Activated gamma-delta T cell treated with anti-CD3 and anti-CD28 coated beads, Interleukin-2, amount 50 U/mL, for 16 hours (primary cell): ENCODE results near the gene LAMC2.
"Not testable (repeated sequence)": the region's sequence is repeated elsewhere in the genome, so short reads cannot be mapped to it uniquely, and the experiment has no call there.

Experiments
- DNase-seq: peaks from one replicate; pipeline ENCODE4 v3.0.0-alpha.2; 2020; ENCODE audit warnings: low read depth

LAMC2 gene

DNA sequence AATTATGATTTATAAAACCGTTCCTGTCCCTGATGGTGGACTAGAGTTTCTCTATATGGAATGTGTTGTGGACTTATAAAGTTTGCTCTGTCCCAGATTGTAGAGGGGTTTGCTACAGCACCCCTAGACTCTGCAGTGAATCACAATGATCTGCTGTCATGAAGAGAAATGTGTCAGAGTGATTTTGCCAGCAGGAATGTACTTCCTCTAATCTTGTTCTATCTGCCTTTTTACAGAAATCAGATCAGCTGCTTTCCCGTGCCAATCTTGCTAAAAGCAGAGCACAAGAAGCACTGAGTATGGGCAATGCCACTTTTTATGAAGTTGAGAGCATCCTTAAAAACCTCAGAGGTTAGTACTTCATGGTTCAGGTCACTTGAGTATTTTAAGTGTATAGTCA lies 52.0 kb downstream of the LAMC2 start:
- DNase-seq: no peak

DNA sequence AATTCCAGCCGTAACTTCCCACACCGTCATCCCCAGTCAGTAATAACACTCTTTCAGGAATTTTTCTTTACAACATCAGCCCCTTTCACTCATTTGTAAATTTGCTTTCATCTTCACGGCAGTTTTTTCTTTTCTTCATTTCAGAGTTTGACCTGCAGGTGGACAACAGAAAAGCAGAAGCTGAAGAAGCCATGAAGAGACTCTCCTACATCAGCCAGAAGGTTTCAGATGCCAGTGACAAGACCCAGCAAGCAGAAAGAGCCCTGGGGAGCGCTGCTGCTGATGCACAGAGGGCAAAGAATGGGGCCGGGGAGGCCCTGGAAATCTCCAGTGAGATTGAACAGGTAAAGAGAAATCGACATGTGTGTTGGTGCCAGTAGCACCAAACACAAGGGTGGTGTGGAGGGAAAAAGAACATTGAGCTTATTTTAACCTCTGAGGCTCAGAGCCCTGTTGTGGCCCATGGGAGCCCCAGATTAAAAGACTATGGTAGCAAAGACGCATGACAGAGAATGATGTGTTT lies 53.2 kb downstream of the LAMC2 start:
- no peak for DNase-seq

DNA sequence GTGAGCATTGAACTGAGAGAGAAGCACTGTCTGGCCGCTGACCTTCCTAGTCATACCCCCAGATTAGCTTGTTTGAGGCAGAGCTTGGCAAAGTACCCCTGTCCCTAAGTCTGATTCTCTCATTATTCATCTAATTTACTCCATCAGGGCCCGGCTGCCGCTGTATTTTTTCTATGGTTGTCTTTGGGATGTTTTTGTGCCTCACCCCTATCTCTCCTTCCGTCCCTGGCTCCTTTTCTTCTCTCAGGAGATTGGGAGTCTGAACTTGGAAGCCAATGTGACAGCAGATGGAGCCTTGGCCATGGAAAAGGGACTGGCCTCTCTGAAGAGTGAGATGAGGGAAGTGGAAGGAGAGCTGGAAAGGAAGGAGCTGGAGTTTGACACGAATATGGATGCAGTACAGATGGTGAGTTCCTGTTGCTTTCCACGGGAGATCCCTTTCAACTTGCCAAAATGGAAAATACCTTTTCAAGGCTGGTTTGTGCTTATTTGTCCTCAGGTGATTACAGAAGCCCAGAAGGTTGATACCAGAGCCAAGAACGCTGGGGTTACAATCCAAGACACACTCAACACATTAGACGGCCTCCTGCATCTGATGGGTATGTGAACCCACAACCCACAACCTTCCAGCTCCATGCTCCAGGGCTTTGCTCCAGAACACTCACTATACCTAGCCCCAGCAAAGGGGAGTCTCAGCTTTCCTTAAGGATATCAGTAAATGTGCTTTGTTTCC lies 53.9 kb downstream of the LAMC2 start:
- DNase-seq: no peak

DNA sequence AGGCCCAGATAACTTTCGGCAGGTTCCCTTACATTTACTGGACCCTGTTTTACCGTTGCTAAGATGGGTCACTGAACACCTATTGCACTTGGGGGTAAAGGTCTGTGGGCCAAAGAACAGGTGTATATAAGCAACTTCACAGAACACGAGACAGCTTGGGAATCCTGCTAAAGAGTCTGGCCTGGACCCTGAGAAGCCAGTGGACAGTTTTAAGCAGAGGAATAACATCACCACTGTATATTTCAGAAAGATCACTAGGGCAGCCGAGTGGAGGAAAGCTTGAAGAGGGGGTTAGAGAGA lies 54.4 kb downstream of the LAMC2 start:
- DNase-seq: no peak

DNA sequence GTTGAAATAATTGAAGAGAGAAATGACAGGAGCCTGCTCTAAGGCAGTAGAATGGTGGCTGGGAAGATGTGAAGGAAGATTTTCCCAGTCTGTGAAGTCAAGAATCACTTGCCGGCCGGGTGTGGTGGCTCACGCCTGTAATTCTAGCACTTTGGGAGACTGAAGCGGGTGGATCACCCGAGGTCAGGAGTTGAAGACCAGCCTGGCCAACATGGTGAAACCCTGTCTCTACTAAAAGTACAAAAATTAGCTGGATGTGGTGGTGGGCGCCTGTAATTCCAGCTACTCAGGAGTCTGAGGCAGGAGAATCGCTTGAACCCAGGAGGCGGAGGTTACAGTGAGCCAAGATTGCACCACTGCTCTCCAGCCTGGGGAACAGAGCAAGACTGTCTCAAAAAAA lies 54.8 kb downstream of the LAMC2 start:
- DNase-seq: not testable (repeated sequence)

DNA sequence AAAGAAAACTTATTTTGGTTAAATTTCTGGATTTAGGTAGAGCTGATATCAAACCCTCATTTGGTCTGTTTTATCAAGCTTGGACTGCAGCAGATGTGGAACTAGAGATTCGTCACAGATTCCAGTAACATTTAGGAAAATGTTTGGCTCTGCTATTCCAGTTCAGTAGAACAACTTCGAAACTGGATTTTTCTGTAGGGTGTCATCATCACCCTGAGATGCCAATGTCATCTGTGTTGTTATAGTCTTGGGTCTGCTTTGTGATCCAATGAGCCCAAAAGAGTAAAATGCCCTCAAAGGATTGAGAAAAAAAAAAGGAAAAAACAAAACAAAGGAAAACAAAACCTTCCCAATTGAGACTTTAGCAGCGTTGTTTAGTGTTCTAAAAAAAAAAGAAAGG lies 55.4 kb downstream of the LAMC2 start:
- no peak for DNase-seq

DNA sequence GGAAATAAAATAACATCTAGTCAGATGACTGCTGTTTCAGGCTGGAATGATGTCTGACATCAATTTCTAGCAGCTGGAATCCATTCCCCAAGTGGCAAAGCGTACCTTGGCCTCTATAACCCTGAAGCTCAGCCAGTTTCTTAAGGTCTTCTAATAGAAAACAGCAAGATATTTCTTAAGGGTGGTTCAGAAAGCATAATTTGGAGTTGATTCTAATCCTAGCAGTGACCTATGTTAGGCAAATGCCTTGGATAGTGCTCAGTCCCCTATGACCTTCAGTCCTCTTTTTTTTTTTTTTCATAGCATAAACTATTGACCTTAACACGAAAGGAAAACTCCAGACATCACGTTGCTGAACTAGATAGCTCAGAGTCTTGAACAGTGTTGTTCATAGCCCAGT lies 56.5 kb downstream of the LAMC2 start:
- DNase-seq: no peak

DNA sequence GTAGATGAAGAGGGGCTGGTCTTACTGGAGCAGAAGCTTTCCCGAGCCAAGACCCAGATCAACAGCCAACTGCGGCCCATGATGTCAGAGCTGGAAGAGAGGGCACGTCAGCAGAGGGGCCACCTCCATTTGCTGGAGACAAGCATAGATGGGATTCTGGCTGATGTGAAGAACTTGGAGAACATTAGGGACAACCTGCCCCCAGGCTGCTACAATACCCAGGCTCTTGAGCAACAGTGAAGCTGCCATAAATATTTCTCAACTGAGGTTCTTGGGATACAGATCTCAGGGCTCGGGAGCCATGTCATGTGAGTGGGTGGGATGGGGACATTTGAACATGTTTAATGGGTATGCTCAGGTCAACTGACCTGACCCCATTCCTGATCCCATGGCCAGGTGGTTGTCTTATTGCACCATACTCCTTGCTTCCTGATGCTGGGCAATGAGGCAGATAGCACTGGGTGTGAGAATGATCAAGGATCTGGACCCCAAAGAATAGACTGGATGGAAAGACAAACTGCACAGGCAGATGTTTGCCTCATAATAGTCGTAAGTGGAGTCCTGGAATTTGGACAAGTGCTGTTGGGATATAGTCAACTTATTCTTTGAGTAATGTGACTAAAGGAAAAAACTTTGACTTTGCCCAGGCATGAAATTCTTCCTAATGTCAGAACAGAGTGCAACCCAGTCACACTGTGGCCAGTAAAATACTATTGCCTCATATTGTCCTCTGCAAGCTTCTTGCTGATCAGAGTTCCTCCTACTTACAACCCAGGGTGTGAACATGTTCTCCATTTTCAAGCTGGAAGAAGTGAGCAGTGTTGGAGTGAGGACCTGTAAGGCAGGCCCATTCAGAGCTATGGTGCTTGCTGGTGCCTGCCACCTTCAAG lies 57.3 kb downstream of the LAMC2 start:
- DNase-seq: no peak

DNA sequence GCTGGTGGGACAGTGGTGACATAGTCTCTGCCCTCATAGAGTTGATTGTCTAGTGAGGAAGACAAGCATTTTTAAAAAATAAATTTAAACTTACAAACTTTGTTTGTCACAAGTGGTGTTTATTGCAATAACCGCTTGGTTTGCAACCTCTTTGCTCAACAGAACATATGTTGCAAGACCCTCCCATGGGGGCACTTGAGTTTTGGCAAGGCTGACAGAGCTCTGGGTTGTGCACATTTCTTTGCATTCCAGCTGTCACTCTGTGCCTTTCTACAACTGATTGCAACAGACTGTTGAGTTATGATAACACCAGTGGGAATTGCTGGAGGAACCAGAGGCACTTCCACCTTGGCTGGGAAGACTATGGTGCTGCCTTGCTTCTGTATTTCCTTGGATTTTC lies 58.4 kb downstream of the LAMC2 start:
- no peak for DNase-seq

DNA sequence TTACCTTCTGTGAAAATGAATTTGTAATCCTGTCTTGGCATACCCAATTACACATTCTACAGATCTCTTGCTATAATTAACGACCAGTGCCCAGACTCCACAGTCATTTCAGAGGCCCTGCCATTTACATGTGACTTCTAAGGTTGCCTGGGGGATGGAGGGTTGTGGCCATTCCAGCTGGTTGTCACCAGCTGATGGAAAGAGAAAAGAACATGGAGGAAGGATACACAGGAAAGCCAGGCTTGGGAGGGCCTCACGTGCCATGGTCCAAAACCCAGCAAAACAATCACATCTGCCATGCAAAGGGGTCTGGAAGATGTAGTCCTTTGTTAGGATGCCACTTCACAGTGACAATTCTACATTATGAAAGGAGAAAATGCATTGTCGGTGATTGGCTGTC lies 59.3 kb downstream of the LAMC2 start:
- DNase-seq: no peak

DNA sequence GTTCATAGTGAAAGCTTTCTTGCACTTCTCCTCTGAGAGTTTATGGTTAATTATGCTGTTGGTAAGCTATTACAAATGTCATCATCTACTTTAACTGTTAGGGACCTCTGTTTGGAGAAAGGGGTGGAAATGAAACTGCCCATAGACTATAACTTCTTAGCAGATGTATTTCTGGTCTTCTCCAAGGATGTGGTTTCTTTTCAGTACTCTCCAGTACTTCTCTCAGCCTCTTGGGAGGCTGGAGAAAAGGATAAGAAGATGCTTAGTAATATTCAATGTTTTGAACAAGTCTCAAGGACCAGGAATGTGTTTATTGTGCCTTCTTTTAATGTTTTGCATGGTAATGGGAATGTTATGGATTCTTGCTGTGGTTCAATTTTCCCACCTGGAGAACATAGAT lies 60.4 kb downstream of the LAMC2 start:
- DNase-seq: no peak

DNA sequence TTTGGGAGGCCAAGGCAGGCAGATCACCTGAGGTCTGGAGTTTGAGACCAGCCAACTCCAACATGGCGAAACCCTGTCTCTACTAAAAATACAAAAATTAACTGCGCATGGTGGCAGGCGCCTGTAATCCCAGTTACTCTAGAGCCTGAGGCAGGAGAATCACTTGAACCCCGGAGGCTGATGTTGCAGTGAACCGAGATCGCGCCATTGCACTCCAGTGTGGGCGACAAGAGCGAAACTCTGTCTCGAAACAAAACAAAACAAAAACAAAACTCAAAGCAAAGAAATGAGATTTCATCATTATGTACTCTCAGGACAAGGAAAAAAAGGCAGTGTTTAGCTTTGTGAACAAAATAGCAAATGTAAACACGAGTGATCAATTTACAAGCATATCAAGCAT lies 61.0 kb downstream of the LAMC2 start:
- no peak for DNase-seq

DNA sequence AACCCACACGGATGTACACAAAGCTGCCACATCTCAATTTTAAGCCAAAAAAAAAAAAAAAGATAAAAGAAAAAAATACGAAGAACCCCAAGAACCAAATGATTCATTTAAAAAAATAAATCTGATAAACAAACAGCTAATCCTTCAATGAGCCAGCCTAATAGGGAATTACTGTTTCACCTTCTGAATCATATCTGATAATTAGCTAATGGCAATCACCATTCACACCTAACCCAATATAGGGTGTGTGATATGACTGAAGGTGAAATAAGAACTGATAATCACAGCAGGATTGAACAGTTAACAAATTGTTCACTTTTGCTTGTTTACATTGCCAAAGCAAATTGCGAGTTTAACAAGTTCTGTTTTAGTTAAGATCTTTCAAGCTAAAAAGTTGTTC lies 61.4 kb downstream of the LAMC2 start:
- DNase-seq: no peak

DNA sequence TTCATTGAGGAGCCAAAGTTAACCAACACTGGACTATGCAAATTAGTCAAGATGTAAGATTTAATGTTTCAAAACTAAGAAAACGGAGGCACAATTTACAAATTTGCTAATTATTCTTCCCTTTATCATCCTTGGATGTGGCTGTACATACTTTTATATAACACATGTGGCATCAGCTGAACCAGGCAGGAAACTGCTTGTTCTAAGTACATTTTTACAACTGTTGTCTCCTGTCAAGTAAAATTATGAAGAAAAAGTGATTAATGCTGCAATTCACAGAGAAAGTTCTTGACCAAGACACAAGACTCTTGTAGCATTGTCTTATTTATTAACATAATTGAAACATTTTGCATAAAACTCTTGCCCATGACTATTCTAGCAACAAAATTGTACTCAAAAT lies 61.9 kb downstream of the LAMC2 start:
- DNase-seq: no peak

DNA sequence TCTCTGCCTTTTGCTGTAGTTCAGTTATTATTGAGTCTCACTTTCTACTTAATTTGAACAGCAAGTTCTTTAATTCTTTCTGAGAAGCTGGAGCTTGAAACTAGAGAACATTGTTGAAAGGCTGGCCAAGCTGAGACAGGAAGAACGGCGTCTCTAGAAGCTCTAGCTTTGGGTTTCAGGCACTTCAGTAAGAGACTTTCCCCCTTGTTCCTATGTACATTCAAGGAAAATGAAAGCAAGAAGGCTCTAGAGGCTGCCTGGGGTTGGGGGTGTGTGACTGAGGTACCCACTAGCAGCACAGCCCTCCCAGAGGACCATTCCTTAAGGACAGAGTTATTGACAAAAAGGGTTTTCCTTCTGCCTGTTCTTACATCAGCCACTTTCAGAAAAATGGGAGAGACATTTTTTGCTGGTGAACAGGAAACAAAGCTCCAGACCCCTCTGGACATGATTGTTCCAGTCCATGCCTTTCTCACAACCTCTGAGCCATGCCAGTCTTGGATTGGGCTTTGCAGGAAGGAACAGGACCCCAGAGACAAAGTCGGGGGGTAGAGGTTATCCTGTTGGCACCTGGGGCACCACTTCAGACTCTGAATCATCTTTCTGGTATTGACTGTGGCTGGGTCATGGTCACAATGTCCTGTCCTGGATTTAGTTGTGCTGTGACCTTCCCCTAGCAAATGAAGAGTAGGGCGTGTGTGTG lies 63.1 kb downstream of the LAMC2 start:
- no peak for DNase-seq

DNA sequence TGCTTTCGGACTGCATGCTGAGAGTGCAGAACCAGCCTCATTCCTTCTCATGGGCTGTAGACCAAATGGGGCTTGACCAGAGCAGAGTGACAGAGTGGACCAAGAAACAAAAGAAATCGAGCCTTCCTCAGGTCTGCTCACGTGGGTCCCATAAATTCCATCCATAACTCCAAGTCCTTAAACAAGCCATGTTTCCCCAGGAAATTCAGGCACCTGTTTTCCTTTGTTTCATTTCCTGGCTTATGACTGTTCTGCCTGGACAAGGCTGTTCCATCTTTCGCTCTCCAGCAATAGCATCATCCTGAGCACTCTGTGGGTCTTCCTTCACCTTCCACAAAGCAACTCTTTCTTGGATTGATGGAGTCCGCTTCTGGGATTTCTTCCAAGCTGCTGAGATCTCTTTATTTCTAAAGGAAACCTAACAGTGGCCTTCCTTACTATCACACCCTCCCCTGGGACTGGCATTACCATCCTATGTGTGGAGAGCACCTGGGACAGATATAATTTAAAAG lies 63.9 kb downstream of the LAMC2 start:
- no peak for DNase-seq

DNA sequence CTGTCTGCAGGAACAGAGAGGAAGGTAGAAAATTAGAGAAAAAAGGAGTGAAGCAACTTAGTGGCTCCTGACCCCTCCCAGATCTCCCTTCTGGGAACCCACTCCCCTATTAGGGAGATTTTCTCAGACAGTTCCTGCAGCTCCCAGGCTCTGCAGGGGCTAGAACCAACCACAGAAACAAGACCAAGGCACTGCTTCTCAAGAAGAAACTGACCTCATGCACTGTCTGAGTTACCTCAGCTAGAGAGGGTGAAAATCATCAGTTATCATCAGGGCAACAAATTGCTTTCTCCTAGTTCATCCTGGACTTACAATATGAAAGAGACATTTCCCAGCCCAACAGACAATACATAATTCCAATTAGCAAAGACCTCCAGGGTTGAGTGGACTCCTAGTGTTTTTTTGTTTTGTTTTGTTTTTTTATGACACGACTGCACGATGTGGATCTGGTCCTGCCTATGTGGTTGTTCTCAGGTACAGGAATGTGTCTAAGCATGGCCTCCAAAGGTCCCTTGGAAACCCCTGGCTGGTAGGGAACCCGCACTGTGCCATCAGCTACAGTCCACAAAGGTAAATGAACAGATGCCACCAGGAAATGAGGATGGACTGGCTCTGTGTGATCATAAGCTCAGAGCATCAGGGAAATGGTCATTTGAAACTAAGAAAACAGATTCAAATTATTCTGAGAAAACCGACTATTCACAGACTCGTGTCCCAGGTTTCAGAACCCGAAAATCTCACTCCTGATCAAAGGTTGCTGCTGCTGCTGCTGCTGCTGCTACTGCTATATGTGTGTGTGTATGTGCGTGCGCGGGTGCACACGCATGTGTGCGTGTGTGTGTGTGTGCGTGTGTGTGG lies 65.3 kb downstream of the LAMC2 start:
- DNase-seq: no peak

DNA sequence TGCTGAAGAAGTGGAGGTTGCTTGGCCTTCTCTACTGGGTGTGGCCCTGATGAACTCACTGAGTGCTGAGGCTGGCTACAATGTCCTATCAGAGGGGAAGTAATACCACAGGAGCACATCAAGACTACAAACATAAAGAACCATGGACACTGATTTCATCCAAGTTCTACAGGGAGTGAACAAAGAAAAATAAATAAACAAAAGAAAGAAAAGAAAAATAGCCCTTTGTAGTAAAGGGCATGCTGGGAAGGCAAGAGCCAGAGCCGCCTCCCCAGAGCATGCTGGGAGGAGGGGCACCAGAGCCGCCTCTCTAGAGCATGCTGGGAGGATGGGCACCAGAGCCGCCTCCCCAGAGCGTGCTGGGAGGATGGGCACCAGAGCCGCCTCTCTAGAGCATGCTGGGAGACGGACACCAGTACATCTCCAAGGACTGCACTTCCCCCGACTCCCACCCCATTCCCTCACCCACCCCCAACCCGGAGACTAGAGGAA lies 65.9 kb downstream of the LAMC2 start:
- DNase-seq: no peak

DNA sequence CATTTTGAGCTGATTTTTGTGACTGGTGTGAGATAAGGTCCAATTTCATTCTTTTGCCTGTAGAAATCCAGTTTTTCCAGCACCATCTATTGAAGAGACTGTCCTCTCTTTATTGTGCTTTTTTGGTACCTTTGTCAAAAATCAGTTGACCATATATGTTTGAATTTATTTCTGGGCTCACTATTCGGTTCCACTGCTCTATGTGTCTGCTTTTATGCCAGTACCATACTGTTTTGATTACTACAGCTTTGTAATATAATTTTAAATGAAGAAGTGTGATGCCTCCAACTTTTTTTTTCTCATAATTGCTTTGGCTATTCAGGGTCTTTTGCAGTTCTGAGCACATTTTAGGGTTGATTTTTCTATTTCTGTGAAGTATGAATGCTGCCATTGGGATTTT lies 69.0 kb downstream of the LAMC2 start:
- no peak for DNase-seq

DNA sequence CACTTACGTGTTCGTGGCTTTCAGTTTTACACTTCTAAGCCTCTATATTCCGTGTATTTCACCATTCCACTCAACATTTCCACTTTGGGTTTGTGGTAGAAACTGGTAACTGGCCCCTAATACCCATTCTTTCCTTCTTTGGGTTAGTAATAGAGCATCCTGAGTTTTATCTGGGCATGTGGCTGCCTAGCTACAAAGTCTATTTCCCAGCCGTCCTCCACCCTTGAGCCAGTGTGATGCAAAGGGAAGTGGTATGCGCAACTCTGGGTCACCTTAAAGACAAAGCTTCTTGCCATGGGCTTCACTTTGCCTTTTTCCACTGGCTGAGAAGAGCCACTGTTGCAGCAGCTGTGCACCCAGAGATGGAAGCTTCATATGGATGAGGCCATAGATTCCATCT lies 73.9 kb downstream of the LAMC2 start:
- DNase-seq: no peak

DNA sequence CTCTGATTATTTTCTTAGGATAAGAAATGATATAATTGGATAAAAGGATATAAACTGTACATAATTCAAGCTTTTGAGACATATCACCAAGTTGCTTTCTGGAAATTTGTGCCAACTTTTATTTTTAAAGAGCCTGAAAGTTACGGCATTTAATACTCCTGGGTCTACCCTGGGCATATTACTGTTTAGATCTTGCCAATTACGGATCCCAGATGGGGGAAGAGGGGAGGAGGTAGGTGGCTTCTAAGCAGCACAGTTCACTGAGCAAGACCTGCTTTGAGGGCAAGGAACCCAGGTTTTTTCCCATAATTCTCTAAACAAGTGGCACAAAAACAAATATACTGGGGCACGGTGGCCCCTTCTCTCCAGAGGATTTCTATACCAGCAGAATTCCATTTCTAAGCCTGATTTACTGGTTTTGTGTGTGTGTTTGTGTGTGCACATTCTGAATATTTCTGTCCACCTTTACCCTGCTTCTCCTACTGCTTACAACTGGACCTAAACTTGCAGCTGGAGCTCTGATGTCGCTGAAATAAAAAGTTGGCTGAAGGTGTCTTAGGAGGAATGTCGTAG lies 76.7 kb downstream of the LAMC2 start:
- no peak for DNase-seq
